Activated naive CD8-positive, alpha-beta T cell treated with anti-CD3 and anti-CD28 coated beads, Interleukin-2, amount 10 ng/mL, durations not matched to agents 7 days and 5 days (primary cell): ENCODE measurements around the gene CNDP1. TPM values are rescaled to one million over a fixed set of nuclear protein-coding genes. Genes with fewer than 3 reads are reported as not detected.
"Not testable (repeated sequence)": the region's sequence is repeated elsewhere in the genome, so short reads cannot be mapped to it uniquely, and the experiment has no call there.

Experiments
- ATAC-seq: fragments of 150-1000 bp; cut with Tn5 transposase; one replicate; pipeline ENCODE4 v1.10.0; 2021; ENCODE audit warnings: low read depth, moderate library complexity
- POLR2A ChIA-PET: fragments of 350-600 bp; sonication (Branson Sonifier 250); formaldehyde crosslinking; loops from one replicate; lab custom pipeline; 2021; ENCODE audit warnings: antibody characterized with exemption; lab: Charles Lee
- DNase-seq: peaks from one replicate; pipeline ENCODE4 v3.0.0; 2021
- H3K27ac Mint-ChIP-seq: one replicate; pipeline ENCODE4 v1.8.0; 2022; ENCODE audit warnings: mild to moderate bottlenecking, mixed read lengths
- H3K27me3 Mint-ChIP-seq: one replicate; pipeline ENCODE4 v1.8.0; 2022; ENCODE audit warnings: mild to moderate bottlenecking, moderate library complexity, mixed read lengths
- H3K36me3 Mint-ChIP-seq: one replicate; pipeline ENCODE4 v1.8.0; 2021; ENCODE audit warnings: mild to moderate bottlenecking, mixed read lengths
- H3K4me1 Mint-ChIP-seq: one replicate; pipeline ENCODE4 v1.8.0; 2021; ENCODE audit warnings: mixed read lengths
- H3K4me3 Mint-ChIP-seq: one replicate; pipeline ENCODE4 v1.8.0; 2022; ENCODE audit warnings: mild to moderate bottlenecking, moderate library complexity, mixed read lengths
- H3K9me3 Mint-ChIP-seq: one replicate; pipeline ENCODE4 v1.8.0; 2021; ENCODE audit warnings: mixed read lengths
- total RNA-seq, 2 experiments: library from RNA; stranded (reverse); gene quantifications; one replicate each; pipeline ENCODE4 v1.2.3, GENCODE V29; 2021

The CNDP1 gene
- total RNA-seq, 2 experiments from 2014 or later = not detected

GRCh38 chr18:74550886-74551285 lies 16.6 kb downstream of the CNDP1 start:
- H3K4me3 Mint-ChIP-seq = no peak overlapping the region
- peaks cover 8% of the 10 kb centered on the region for H3K36me3 Mint-ChIP-seq
- peaks cover 8% of the 10 kb centered on the region for H3K9me3 Mint-ChIP-seq
- DNase-seq (no peak), ATAC-seq (no peak)
- H3K4me1 Mint-ChIP-seq = peaks cover 3% of the 10 kb centered on the region
- POLR2A ChIA-PET = no interaction called here
- no peak overlapping the region for H3K27ac Mint-ChIP-seq
- peaks cover 5% of the 10 kb centered on the region for H3K27me3 Mint-ChIP-seq

GRCh38 chr18:74551452-74551851 lies 17.2 kb downstream of the CNDP1 start:
- peaks cover 8% of the 10 kb centered on the region for H3K9me3 Mint-ChIP-seq
- no peak for DNase-seq
- ATAC-seq = no peak
- peaks cover 5% of the 10 kb centered on the region for H3K27me3 Mint-ChIP-seq
- POLR2A ChIA-PET = no interaction called here
- H3K36me3 Mint-ChIP-seq = peaks cover 8% of the 10 kb centered on the region
- no peak overlapping the region for H3K27ac Mint-ChIP-seq
- no peak overlapping the region for H3K4me3 Mint-ChIP-seq
- peaks cover 3% of the 10 kb centered on the region for H3K4me1 Mint-ChIP-seq

- peaks cover 5% of the 10 kb centered on the region for H3K27me3 Mint-ChIP-seq
- H3K36me3 Mint-ChIP-seq = peaks cover 8% of the 10 kb centered on the region
- peaks cover 8% of the 10 kb centered on the region for H3K9me3 Mint-ChIP-seq
- DNase-seq (peak; percentile 69), ATAC-seq (peak; percentile 100)
- H3K4me1 Mint-ChIP-seq = peaks cover 3% of the 10 kb centered on the region
- H3K4me3 Mint-ChIP-seq = no peak overlapping the region
- no peak overlapping the region for H3K27ac Mint-ChIP-seq
- POLR2A ChIA-PET = interaction anchor here (0.6 kb wide), 2 partner anchors 52 to 56 kb away, joined by 3 read pairs; no protein-coding TSS in a partner anchor
These were observed 17.7 kb downstream of the CNDP1 start for GRCh38 chr18:74551936-74552555.

GRCh38 chr18:74556126-74556525 lies 21.8 kb downstream of the CNDP1 start:
- H3K27me3 Mint-ChIP-seq = peaks cover 5% of the 10 kb centered on the region
- H3K4me1 Mint-ChIP-seq = peaks cover 1% of the 10 kb centered on the region
- no peak overlapping the region for H3K27ac Mint-ChIP-seq
- POLR2A ChIA-PET = no interaction called here
- no peaks in the 10 kb centered on the region for H3K9me3 Mint-ChIP-seq
- no peak for DNase-seq
- no peak for ATAC-seq
- no peaks in the 10 kb centered on the region for H3K36me3 Mint-ChIP-seq
- H3K4me3 Mint-ChIP-seq = no peak overlapping the region

- POLR2A ChIA-PET = no interaction called here
- H3K27me3 Mint-ChIP-seq = peaks cover 8% of the 10 kb centered on the region
- H3K4me1 Mint-ChIP-seq = peaks cover 1% of the 10 kb centered on the region
- H3K9me3 Mint-ChIP-seq = no peaks in the 10 kb centered on the region
- H3K27ac Mint-ChIP-seq = no peak overlapping the region
- ATAC-seq = no peak
- H3K36me3 Mint-ChIP-seq = no peaks in the 10 kb centered on the region
- H3K4me3 Mint-ChIP-seq = no peak overlapping the region
- DNase-seq = no peak
These were observed 23.8 kb downstream of the CNDP1 start for GRCh38 chr18:74558096-74558495.

- Mint-ChIP-seq H3K27ac (no peak overlapping the region), H3K36me3 (no peaks in the 10 kb centered on the region), H3K4me1 (peaks cover 1% of the 10 kb centered on the region), H3K9me3 (peaks cover 9% of the 10 kb centered on the region), H3K4me3 (no peak overlapping the region), H3K27me3 (peaks cover 11% of the 10 kb centered on the region)
- POLR2A ChIA-PET = no interaction called here
- DNase-seq (no peak), ATAC-seq (no peak)
These were observed 27.9 kb downstream of the CNDP1 start for GRCh38 chr18:74562131-74562730.

GRCh38 chr18:74562775-74563174 lies 28.5 kb downstream of the CNDP1 start:
- Mint-ChIP-seq H3K36me3 (no peaks in the 10 kb centered on the region), H3K4me1 (peaks cover 1% of the 10 kb centered on the region), H3K4me3 (no peak overlapping the region), H3K27me3 (peaks cover 15% of the 10 kb centered on the region), H3K9me3 (peaks cover 9% of the 10 kb centered on the region), H3K27ac (no peak overlapping the region)
- ATAC-seq (no peak), DNase-seq (no peak)
- POLR2A ChIA-PET = no interaction called here

- Mint-ChIP-seq H3K4me3 (no peak overlapping the region), H3K4me1 (no peaks in the 10 kb centered on the region), H3K36me3 (no peaks in the 10 kb centered on the region), H3K9me3 (peaks cover 9% of the 10 kb centered on the region), H3K27me3 (peaks cover 25% of the 10 kb centered on the region), H3K27ac (no peak overlapping the region)
- POLR2A ChIA-PET = no interaction called here
- ATAC-seq = no peak
- DNase-seq = no peak
These were observed 29.7 kb downstream of the CNDP1 start for GRCh38 chr18:74563999-74564398.

- H3K4me1 Mint-ChIP-seq, ATAC-seq, POLR2A ChIA-PET, H3K4me3 Mint-ChIP-seq, H3K9me3 Mint-ChIP-seq, H3K27ac Mint-ChIP-seq, H3K36me3 Mint-ChIP-seq, DNase-seq: not testable (repeated sequence)
- H3K27me3 Mint-ChIP-seq = peaks cover 27% of the 10 kb centered on the region
These were observed 30.9 kb downstream of the CNDP1 start for GRCh38 chr18:74565164-74565563.

GRCh38 chr18:74565993-74566392 lies 31.7 kb downstream of the CNDP1 start:
- DNase-seq, H3K36me3 Mint-ChIP-seq, H3K27ac Mint-ChIP-seq, ATAC-seq, H3K4me1 Mint-ChIP-seq, POLR2A ChIA-PET, H3K9me3 Mint-ChIP-seq, H3K4me3 Mint-ChIP-seq: not testable (repeated sequence)
- H3K27me3 Mint-ChIP-seq = peaks cover 29% of the 10 kb centered on the region

- Mint-ChIP-seq H3K4me3 (no peak overlapping the region), H3K36me3 (no peaks in the 10 kb centered on the region), H3K27ac (no peak overlapping the region), H3K4me1 (no peaks in the 10 kb centered on the region), H3K27me3 (peaks cover 27% of the 10 kb centered on the region), H3K9me3 (peaks cover 9% of the 10 kb centered on the region)
- POLR2A ChIA-PET = no interaction called here
- ATAC-seq (no peak), DNase-seq (no peak)
These were observed 33.5 kb downstream of the CNDP1 start for GRCh38 chr18:74567822-74568221.

GRCh38 chr18:74569401-74569800 lies 35.1 kb downstream of the CNDP1 start:
- Mint-ChIP-seq H3K4me3 (no peak overlapping the region), H3K27me3 (peaks cover 20% of the 10 kb centered on the region), H3K4me1 (no peaks in the 10 kb centered on the region), H3K27ac (no peak overlapping the region), H3K9me3 (peaks cover 9% of the 10 kb centered on the region), H3K36me3 (no peaks in the 10 kb centered on the region)
- no peak for DNase-seq
- no peak for ATAC-seq
- POLR2A ChIA-PET = no interaction called here

- Mint-ChIP-seq H3K27ac (no peak overlapping the region), H3K4me3 (no peak overlapping the region), H3K4me1 (no peaks in the 10 kb centered on the region), H3K9me3 (peaks cover 9% of the 10 kb centered on the region), H3K36me3 (no peaks in the 10 kb centered on the region), H3K27me3 (peaks cover 20% of the 10 kb centered on the region)
- ATAC-seq (no peak), DNase-seq (no peak)
- POLR2A ChIA-PET = no interaction called here
These were observed 36.0 kb downstream of the CNDP1 start for GRCh38 chr18:74570266-74570665.

- no peak for DNase-seq
- POLR2A ChIA-PET = no interaction called here
- Mint-ChIP-seq H3K36me3 (no peaks in the 10 kb centered on the region), H3K9me3 (peaks cover 2% of the 10 kb centered on the region), H3K4me3 (no peak overlapping the region), H3K27me3 (peaks cover 22% of the 10 kb centered on the region), H3K4me1 (no peaks in the 10 kb centered on the region), H3K27ac (no peak overlapping the region)
- ATAC-seq = no peak
These were observed 37.8 kb downstream of the CNDP1 start for GRCh38 chr18:74571895-74572680.
